ENCODE measurements around the gene RELN.

GRCh38 chr7:103689255-103689654 lies 300.2 kb downstream of the RELN start:
- TF ChIP-seq MYC (CRISPR knock-in tag; IDR thresholded peaks at IDR 0.05; ENCODE audit: borderline replicate concordance) (no peak), HOXA3 (CRISPR knock-in tag; IDR thresholded peaks at IDR 0.05) (no peak), CEBPB (IDR thresholded peaks at IDR 0.05; ENCODE audit: borderline replicate concordance, low read depth, low read length) (no peak), NFIB (CRISPR knock-in tag; IDR thresholded peaks at IDR 0.05; ENCODE audit: borderline replicate concordance) (no peak), SRSF4 (IDR thresholded peaks at IDR 0.05; ENCODE audit: low read depth, low read length, poor library complexity, severe bottlenecking) (no peak), FOSL1 (CRISPR knock-in tag; IDR thresholded peaks at IDR 0.05; ENCODE audit: borderline replicate concordance) (no peak), CTCF (CRISPR knock-in tag; IDR thresholded peaks at IDR 0.05) (no peak), RFX5 (IDR thresholded peaks at IDR 0.05; ENCODE audit: low read depth, low read length) (no peak), MAX (IDR thresholded peaks at IDR 0.05) (no peak), ZNF232 (CRISPR knock-in tag; IDR thresholded peaks at IDR 0.05; ENCODE audit: borderline replicate concordance) (no peak)
